ENCODE results near the gene CDHR3. TPM values are rescaled to one million over a fixed set of nuclear protein-coding genes. Genes with fewer than 3 reads are reported as not detected.

CDHR3 gene
- total and polyA plus RNA-seq, 9 of the 15 experiments (the other 6 are each of a cell fraction or from before 2014, with no cell fraction given): 0.03 to 0.66 (median 0.24) TPM; not detected in 1

GRCh38 chr7:106017657-106018056 is 54.6 kb downstream of the CDHR3 start (continued):
- TF ChIP-seq SFPQ (IDR thresholded peaks at IDR 0.05; ENCODE audit: low read depth, low read length): no peak
- TF ChIP-seq TRIM24 (IDR thresholded peaks at IDR 0.05): peak in 1 of 2 experiments; percentile 52; a peak in 3 of 4 replicates
- TF ChIP-seq ZNF311 (CRISPR knock-in tag; IDR thresholded peaks at IDR 0.05): no peak
- no peak for TF ChIP-seq NR3C1 (CRISPR knock-in tag; IDR thresholded peaks at IDR 0.05)
- no peak for TF ChIP-seq BACH1 (tag; IDR thresholded peaks at IDR 0.05)
- 0 out of 4 replicates have a peak, but pooled peaks of 1 of the 2 experiments have one; percentile 43 for TF ChIP-seq ZMIZ1 (IDR thresholded peaks at IDR 0.05; ENCODE audit: low read depth in 2 of 2, low read length in 2 of 2)
- no peak for TF ChIP-seq HDAC8 (tag; IDR thresholded peaks at IDR 0.05)
- TF ChIP-seq ZNF140 (CRISPR knock-in tag; IDR thresholded peaks at IDR 0.05): no peak
- peak; percentile 79 for TF ChIP-seq ARID1B (IDR thresholded peaks at IDR 0.05)
- 0 out of 2 replicates have a peak, but pooled peaks have one; percentile 25 for TF ChIP-seq DPF2 (IDR thresholded peaks at IDR 0.05)
- TF ChIP-seq RERE (CRISPR knock-in tag; IDR thresholded peaks at IDR 0.05; ENCODE audit: borderline replicate concordance): no peak
- TF ChIP-seq MYNN (IDR thresholded peaks at IDR 0.05): no peak
- TF ChIP-seq MYNN (CRISPR knock-in tag; IDR thresholded peaks at IDR 0.05): no peak
- TF ChIP-seq PML (IDR thresholded peaks at IDR 0.05; ENCODE audit: low read length): peak; percentile 35; the same call in 1 of the 2 replicates
- no peak for TF ChIP-seq HDAC2 (IDR thresholded peaks at IDR 0.05)
- no peak for TF ChIP-seq EZH2 (IDR thresholded peaks at IDR 0.05; ENCODE audit: borderline replicate concordance, low read depth, low read length)
- TF ChIP-seq TAL1 (IDR thresholded peaks at IDR 0.05): peak; percentile 76
- TF ChIP-seq NFIC (IDR thresholded peaks at IDR 0.05): peak; percentile 59; the same call in 1 of the 2 replicates
- no peak for TF ChIP-seq SP2 (IDR thresholded peaks at IDR 0.05; ENCODE audit: extremely low read depth, low read depth, low read length, poor library complexity, severe bottlenecking)
- no peak for TF ChIP-seq NR2C1 (IDR thresholded peaks at IDR 0.05)
- TF ChIP-seq NR2C1 (tag; IDR thresholded peaks at IDR 0.05): no peak

Measured in K562 (cell line).